Gastroesophageal sphincter (tissue), 4 donors: ENCODE measurements around the gene POLR2J3. TPM values are rescaled to one million over a fixed set of nuclear protein-coding genes. Genes with fewer than 3 reads are reported as not detected.
"Not testable (repeated sequence)": the region's sequence is repeated elsewhere in the genome, so short reads cannot be mapped to it uniquely, and the experiment has no call there.

Experiments used
- ATAC-seq: fragments of 150-250 bp; one replicate; pipeline ENCODE4 v1.9.1; 2016; ENCODE audit warnings: mild to moderate bottlenecking, moderate library complexity
- H3K27ac ChIP-seq, 4 donors: fragments of 200-600 bp; sonication (generic) in 3 of 4; 1 replicate in 3 of 4; 2 replicates in 1 of 4; pipeline ENCODE4 v1.5.1; 2016 to 2019
- H3K27me3 ChIP-seq: fragments of 200-600 bp; sonication (generic); one replicate; pipeline ENCODE4 v1.5.1; 2019
- H3K36me3 ChIP-seq, 2 donors: fragments of 200-600 bp; sonication (generic); one replicate each; pipeline ENCODE4 v1.5.1; 2019; ENCODE audit warnings: control low read depth in 1 of 2
- H3K4me1 ChIP-seq, 3 donors: fragments of 200-600 bp; sonication (generic); 1 replicate in 2 of 3; 2 replicates in 1 of 3; pipeline ENCODE4 v1.5.1; 2016 to 2019; ENCODE audit warnings: control low read depth in 2 of 3
- H3K4me3 ChIP-seq, 2 donors: fragments of 200-600 bp; sonication (generic); one replicate each; pipeline ENCODE4 v1.5.1; 2019; ENCODE audit warnings: mild to moderate bottlenecking in 1 of 2, moderate library complexity in 1 of 2
- H3K9me3 ChIP-seq, 3 donors: fragments of 200-600 bp; sonication (generic); one replicate each; pipeline ENCODE4 v1.5.1; 2017 to 2019; ENCODE audit warnings: control low read depth in 2 of 3
- POLR2A ChIP-seq, 2 donors: fragments of 450-650 bp; IDR thresholded peaks; one replicate each; pipeline ENCODE4 v1.6.1; 2017; ENCODE audit warnings: antibody characterized with exemption in 2 of 2, mild to moderate bottlenecking in 2 of 2, moderate library complexity in 1 of 2
- POLR2AphosphoS5 ChIP-seq: sonication (generic); formaldehyde crosslinking; IDR thresholded peaks from one replicate; pipeline ENCODE4 v1.6.1; 2017; ENCODE audit warnings: antibody characterized with exemption
- WGBS, 2 donors: methylation state at CpG; one replicate each; pipeline ENCODE4 v1.1.5; 2018; ENCODE audit warnings: low coverage in 1 of 2; 5-methylcytosine and 5-hydroxymethylcytosine counted together
- total RNA-seq, 4 donors: library from RNA; depleted of rRNA; stranded (reverse); fragments of >200 nt; gene quantifications; one replicate each; pipeline ENCODE4 v1.1.0, GENCODE V29; 2016
- TF ChIP-seq, protein P1 (sequence below), 4 experiments: fragments of 200-600 bp in 2 of 4; fragments of 450-650 bp in 2 of 4; sonication (generic) in 1 of 4; IDR thresholded peaks; one replicate each; pipeline ENCODE4 v1.5.1; 2017 to 2019; ENCODE audit warnings: antibody characterized with exemption in 4 of 4, mild to moderate bottlenecking in 2 of 4, moderate library complexity in 2 of 4

The POLR2J3 gene
- 10 to 100 TPM; 11.8 to 25.7 (median 17.5) TPM for total RNA-seq

DNA sequence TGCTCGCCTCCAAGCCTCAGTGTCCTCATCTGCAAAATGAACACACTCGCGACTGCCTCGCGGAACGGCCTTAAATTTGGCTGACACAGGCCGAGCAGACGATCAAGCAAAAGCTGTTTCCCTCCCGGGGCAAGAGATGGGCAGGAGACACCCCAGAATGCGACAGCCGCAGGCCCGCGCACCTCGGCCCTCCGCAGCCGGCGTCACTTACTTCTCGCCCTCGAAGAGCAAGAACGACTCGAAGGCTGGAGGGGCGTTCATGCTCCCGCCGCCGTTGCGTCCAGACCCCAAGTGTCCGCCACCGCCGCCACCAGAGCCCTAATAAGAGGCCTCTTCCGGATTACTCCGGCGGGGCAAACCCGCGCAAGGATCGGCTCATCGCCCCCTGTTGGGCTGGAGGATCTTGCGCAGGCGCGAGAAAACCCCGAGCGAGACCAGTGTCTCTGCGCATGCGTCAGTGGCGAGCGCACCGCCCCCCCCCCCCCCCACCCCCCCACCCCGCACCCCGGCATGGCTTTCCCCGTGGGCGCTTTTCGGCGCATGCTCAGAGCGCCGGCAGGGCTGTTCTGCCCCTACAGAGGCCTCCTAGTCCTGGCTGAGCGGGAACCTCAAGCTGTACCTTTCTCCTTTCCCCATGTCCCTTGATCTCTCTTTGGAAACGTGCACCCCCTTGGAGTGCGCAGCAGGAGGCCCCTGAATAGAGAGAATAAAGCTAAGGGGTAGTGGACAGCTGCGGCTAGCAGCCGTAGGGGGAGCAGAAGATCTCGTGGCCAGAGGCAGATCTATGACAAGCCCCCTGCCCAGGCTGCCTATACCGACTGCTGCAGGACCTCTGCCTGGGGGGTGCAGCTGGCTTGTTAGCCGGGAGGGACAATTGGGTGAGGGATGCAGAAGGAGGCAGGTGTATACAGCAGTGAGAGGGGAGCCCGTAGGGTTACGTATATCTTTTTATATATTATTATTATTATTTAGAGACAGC, at the start of gene POLR2J3:
POLR2J3 (minus strand) TSS at position 323 of the 979 bp plus-strand sequence; CDS start at position 261, 62 bp downstream.
- not testable (repeated sequence) for H3K36me3 ChIP-seq, H3K9me3 ChIP-seq, H3K4me1 ChIP-seq, H3K27me3 ChIP-seq
- peak within 1 kb of the TSS; percentile 48 to 86 (median 82) for H3K27ac ChIP-seq
- WGBS, 2 donors = 0% methylated on average over 5 of the region's 64 CpGs; no CpG with 5 or more reads in 1 of the 2 donors
- H3K4me3 ChIP-seq = peak within 1 kb of the TSS; percentile 64 to 73
- ATAC-seq = peak; percentile 96
- peak in 1 of 2 donors; percentile 50 for TF ChIP-seq POLR2A (IDR thresholded peaks at IDR 0.05)
- peak; percentile 27 for TF ChIP-seq POLR2AphosphoS5
- TF ChIP-seq, protein P1, sequence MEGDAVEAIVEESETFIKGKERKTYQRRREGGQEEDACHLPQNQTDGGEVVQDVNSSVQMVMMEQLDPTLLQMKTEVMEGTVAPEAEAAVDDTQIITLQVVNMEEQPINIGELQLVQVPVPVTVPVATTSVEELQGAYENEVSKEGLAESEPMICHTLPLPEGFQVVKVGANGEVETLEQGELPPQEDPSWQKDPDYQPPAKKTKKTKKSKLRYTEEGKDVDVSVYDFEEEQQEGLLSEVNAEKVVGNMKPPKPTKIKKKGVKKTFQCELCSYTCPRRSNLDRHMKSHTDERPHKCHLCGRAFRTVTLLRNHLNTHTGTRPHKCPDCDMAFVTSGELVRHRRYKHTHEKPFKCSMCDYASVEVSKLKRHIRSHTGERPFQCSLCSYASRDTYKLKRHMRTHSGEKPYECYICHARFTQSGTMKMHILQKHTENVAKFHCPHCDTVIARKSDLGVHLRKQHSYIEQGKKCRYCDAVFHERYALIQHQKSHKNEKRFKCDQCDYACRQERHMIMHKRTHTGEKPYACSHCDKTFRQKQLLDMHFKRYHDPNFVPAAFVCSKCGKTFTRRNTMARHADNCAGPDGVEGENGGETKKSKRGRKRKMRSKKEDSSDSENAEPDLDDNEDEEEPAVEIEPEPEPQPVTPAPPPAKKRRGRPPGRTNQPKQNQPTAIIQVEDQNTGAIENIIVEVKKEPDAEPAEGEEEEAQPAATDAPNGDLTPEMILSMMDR (IDR thresholded peaks at IDR 0.05) = peak; percentile 37 to 82 (median 51)

DNA sequence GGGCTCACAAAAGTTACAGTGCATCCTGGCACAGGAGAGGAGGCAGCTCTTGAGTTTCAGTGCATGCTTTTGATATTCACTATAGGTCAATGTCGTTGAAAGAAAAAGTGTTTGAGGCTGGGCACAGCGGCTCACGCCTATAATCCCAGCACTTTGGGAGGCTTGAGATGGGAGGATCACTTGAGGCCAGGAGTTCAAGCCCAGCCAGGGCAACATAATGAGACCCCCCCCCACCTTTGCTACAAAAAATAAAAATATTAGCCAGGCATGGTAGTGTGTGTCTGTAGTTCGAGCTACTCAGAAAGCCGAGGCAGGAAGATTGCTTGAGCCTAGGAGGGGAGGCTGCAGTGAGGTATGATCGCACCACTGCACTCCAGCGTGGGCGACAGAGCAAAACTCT, 45.7 kb upstream of the POLR2J3 start:
- H3K9me3 ChIP-seq, H3K27ac ChIP-seq, H3K27me3 ChIP-seq, H3K4me1 ChIP-seq, ATAC-seq, H3K36me3 ChIP-seq, H3K4me3 ChIP-seq: not testable (repeated sequence)
- no CpG with 5 or more reads among the region's 8 CpGs for WGBS, 2 donors

DNA sequence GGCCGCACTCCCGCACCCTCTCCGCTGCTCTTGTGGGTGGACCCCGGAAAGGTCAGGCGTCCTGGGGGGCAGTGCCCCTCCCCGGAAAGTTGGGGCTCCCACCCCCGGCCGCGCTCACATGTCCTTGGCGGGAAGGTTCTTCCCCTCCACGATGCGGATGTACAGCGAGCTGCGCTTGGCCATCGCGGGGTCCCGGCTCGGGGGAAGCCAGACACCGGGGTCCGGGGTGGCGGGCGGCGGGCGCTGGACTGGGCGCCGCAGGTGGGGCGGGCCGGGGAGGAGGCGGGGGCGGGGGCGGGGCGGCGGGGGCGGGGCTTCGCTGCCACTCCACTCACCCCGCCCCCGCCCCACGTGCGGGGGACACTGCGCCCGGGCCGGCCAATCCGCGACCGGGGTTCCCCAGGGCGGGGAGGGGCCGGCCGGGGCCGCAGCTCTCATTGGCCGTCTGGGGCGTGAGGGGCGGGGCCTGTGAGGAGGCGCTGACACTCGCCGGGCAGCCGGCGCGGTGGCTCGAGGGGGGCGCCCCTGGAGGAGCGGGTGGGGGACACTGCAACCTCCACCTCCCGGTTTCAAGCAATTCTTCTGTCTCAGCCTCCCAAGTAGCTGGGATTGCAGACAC, 44.2 kb upstream of the POLR2J3 start, which contains the start of gene RASA4:
RASA4 (minus strand) TSS at position 250 of the 619 bp plus-strand sequence; CDS start at position 183, 67 bp downstream.
- not testable (repeated sequence) for H3K9me3 ChIP-seq, H3K4me1 ChIP-seq, H3K27me3 ChIP-seq, H3K36me3 ChIP-seq
- peak; percentile 96 for ATAC-seq
- Histone ChIP-seq H3K27ac (peak within 1 kb of the TSS in 2 of 4 donors; percentile 58 to 69), H3K4me3 (peak within 1 kb of the TSS; percentile 32 to 53)
- no CpG with 5 or more reads among the region's 62 CpGs for WGBS, 2 donors

DNA sequence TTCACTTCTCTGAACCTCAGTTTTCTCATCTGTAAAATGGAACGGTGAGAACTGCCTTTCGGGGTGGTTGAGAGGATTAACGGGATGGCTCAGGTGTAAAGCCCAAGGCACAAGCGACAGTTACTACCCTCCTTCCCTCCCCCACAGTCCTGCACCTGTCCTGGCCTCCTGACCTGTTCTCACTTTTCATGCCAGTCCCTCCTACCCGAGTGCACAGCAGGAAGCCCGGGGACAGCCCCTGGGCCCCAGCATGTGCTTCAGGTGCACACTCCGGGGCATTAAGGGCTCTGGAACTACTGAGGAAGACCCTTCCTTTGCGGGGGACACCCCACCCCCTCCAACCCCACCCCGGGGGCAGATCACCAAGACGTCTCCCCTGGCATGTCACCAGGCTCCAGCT, 43.5 kb upstream of the POLR2J3 start:
- not testable (repeated sequence) for H3K36me3 ChIP-seq, H3K4me3 ChIP-seq, H3K4me1 ChIP-seq, H3K27ac ChIP-seq, H3K9me3 ChIP-seq, ATAC-seq, H3K27me3 ChIP-seq
- no CpG with 5 or more reads among the region's 10 CpGs for WGBS, 2 donors

DNA sequence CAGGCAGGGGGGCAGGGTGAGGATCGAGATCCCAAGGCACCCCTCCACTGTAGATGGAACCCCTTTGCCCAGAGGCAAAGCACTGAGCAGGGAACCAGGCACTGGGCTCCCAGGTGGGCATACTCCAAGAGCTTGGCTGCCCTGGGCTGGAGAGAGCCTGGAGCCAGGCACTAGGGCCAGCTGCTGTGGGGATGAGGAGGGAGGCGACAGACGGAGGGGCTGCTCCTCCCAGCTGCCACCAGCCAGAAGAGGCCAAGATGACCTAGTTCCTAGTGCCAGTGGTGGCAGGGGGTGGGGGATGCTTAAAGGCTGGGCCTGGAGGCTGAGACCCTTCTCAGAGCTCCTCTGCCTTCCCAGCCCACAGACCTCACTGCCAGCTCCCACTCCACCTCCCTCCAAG, 42.5 kb upstream of the POLR2J3 start:
- H3K4me3 ChIP-seq, H3K36me3 ChIP-seq, H3K27ac ChIP-seq, ATAC-seq, H3K4me1 ChIP-seq, H3K27me3 ChIP-seq, H3K9me3 ChIP-seq: not testable (repeated sequence)
- WGBS, 2 donors = no CpG with 5 or more reads among the region's 3 CpGs

DNA sequence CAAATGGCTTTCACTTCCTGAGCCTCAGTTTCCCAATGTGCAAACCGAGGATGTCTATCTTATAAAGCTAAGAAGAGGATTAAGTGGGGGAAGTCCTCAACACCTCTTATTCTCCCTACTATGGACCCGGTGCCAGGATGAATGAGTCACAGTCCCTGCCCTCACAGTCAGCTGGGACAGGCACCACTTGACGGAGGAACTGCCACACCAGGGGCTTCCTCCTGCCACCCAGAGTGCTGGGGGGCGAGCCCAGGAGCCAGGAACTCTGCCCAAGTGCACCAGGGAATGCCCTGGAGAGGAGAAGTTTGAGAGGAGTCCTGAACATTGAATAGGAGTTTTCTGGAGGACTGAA, 41.9 kb upstream of the POLR2J3 start:
- ATAC-seq = not testable (repeated sequence)
- no CpG with 5 or more reads among the region's 4 CpGs for WGBS, 2 donors

DNA sequence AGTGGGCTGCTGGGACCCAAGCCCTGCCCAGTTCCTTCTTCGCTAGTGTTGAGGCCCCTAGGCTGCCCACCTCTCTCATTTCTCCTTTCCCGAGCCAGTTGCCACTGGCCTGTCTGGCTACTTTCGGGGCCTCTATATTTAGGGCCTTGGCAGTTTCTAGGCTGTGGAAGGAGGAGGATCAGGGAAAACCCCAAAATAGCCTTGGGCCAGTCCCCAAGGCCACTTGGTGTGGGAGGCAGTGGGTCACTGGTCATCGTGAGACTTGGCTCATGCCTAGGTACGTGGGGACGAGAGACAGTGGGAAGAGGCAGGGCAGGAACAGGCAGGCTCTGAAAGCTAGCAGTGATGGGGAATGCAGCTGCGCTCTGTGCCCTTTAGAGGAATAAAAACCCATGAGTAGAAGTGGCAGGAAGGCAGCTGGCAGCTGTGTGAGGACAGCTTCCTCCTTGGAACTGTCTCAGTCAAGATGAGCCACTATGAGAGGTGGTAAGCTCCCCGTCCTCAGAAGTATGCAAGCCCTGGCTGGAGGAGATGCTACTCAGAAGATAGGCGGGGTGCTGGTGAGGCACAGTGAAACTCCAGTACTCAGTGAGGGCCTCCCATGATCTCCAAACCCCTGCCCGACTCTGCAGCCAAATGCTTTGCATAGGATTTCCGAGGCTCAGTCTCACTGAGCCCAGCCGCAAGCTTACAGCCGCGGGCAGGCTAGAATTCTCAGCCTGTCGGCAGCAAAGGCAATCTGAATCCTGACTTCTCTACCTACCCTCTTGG, 41.4 kb upstream of the POLR2J3 start:
- WGBS, 2 donors = no CpG with 5 or more reads among the region's 15 CpGs
- not testable (repeated sequence) for H3K9me3 ChIP-seq, H3K27me3 ChIP-seq, H3K4me1 ChIP-seq, H3K36me3 ChIP-seq, ATAC-seq, H3K4me3 ChIP-seq
- H3K27ac ChIP-seq = peak overlapping the region in 2 of 4 donors; percentile 60 to 63

More for the DNA sequence above, 41.9 kb upstream of the POLR2J3 start:
- H3K4me1 ChIP-seq, H3K27me3 ChIP-seq, H3K36me3 ChIP-seq, H3K27ac ChIP-seq, H3K9me3 ChIP-seq, H3K4me3 ChIP-seq: not testable (repeated sequence)

DNA sequence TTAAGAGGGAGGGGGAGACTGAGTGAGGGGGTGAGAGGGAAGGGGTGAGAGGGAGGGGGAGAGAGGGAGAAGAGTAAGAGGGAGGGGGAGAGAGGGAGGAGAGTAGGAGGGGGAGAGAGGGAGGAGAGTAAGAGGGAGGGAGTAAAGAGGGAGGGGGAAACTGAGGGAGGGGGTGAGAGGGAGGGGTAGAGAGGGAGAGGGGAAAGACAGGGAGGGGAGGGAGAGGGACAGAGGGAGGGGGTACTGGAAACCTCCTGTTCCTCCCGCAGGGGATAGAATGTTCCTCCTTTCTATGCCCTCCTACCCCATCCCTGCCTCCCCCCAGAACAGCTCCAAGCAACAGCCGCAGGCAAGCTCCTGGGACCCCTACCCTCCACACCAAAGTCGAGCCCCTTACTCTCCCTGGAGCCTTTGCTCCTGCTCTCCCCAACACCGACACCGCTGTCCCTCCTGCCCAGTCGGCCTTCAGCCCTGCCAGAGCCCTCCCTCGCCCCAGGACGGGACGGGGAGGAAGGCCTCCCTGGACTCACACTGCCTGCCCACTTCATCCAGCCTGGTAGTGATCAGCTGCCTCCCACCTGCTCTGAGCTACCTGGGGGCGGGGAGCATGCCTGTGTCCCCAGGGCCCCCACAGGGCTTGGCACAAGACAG, 39.4 kb upstream of the POLR2J3 start:
- ATAC-seq, H3K36me3 ChIP-seq, H3K4me1 ChIP-seq, H3K9me3 ChIP-seq, H3K27me3 ChIP-seq: not testable (repeated sequence)
- 3% methylated on average over 5 of the region's 10 CpGs; no CpG with 5 or more reads in 1 of the 2 donors for WGBS, 2 donors
- Histone ChIP-seq H3K27ac (peak overlapping the region in 3 of 4 donors; percentile 54 to 76 (median 70)), H3K4me3 (peak overlapping the region in 1 of 2 donors; percentile 31)

DNA sequence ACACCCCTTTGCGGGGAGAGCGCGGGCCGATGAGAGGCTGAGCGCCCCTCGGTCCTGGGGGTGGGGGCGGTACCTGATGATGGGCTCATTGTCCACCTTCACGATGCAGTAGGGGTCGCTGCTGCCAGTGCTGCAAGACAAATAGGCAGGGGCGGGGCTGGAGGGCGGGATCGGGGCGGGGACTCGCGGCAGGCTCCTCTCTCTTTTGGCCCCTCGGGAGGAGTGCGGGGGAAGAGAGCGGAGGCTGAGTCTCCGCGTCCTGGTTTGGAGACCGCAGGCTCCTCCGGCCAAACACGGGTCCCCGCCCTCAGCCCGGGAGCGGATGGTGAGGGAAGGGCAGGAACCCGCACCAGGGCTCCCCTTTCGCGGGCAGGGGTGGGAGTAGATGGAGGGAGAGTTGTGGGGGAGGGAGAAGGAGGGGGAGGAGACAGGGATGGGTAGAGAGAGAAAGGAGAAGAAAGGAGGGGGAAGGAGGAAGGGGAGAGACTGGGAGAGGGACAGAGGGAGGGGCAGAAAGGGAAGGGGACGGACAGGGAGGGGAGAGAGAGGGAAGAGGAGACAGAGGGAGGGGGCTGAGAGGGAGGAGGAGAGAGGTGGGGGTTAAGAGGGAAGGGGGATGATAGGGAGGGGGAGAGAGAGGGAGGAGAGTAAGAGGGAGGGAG, 38.8 kb upstream of the POLR2J3 start:
- H3K9me3 ChIP-seq, H3K36me3 ChIP-seq, H3K4me1 ChIP-seq, H3K27ac ChIP-seq, H3K4me3 ChIP-seq, H3K27me3 ChIP-seq: not testable (repeated sequence)
- WGBS, 2 donors = no CpG with 5 or more reads among the region's 30 CpGs
- ATAC-seq = peak; percentile 80

DNA sequence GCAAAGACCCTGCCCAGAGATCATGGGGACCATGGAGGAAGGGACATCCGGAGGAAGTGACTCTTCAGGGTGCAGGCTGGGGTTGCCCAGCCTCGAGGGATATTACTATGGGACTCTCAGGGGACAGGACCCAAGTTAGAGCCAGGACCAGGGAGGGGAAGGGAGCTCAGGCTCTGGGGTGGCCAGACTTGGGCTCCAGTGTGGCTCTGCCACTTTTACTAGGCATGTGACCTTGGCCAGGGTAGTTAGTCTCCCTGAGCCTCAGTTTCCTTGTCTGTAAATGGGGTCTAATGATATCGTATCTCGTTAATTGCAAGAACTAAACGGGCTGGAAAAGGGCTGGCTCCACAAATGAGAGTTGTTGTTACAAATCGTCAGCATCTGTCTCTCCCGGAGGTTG, 38.1 kb upstream of the POLR2J3 start:
- not testable (repeated sequence) for H3K9me3 ChIP-seq, H3K4me1 ChIP-seq, H3K36me3 ChIP-seq, ATAC-seq, H3K4me3 ChIP-seq, H3K27me3 ChIP-seq
- WGBS, 2 donors = no CpG with 5 or more reads among the region's 7 CpGs
- H3K27ac ChIP-seq = peak overlapping the region in 1 of 4 donors; percentile 61

DNA sequence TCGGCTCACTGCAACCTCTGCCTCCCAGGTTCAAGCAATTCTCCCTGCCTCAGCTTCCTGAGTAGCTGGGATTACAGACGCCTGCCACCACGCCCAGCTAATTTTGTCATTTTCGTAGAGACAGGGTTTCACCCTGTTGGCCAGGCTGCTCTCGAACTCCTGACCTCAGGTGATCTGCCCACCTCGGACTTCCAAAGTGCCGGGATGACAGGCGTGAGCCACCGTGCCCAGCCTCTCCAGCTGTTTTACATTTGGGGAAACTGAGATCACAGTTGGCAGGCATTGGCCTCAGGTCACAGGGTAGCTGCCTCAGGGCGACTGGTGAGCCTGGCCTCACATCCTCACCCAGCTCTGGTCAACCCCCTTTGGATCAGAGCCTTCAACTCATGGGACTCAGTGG, 37.4 kb upstream of the POLR2J3 start:
- not testable (repeated sequence) for H3K4me3 ChIP-seq, H3K4me1 ChIP-seq, ATAC-seq, H3K9me3 ChIP-seq, H3K27me3 ChIP-seq, H3K36me3 ChIP-seq, H3K27ac ChIP-seq
- no CpG with 5 or more reads among the region's 10 CpGs for WGBS, 2 donors
